Glomerular visceral epithelial cell (primary cell): ENCODE data around the gene CCDC159.
"Not testable (repeated sequence)": the region's sequence is repeated elsewhere in the genome, so short reads cannot be mapped to it uniquely, and the experiment has no call there.

Experiments
- DNase-seq: peaks from one replicate; pipeline ENCODE4 v3.0.0-alpha.2; 2016; ENCODE audit errors: extremely low spot score

Gene CCDC159

GRCh38 chr19:11367528-11367927, 21.2 kb downstream of the CCDC159 start:
- no peak for DNase-seq

DNA sequence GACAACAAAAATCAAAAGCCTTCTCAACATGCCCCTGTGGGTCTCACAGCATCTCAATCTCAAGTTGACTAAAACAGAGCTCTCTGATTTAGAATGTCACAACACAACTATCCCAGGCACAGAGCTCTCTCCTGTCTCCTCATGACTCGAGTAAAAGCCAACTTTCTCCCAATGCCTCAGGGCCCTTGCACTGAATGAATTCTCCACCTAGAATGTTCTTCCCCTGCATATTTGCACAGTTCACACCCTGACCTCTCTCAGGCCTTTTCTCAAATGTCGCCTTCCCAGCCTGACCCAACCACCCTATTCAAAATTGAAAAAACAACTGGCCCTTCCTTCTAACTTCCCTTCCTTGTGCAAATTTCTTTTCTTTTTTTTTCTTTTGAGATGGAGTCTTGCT, 24.4 kb downstream of the CCDC159 start:
- DNase-seq: no peak

DNA sequence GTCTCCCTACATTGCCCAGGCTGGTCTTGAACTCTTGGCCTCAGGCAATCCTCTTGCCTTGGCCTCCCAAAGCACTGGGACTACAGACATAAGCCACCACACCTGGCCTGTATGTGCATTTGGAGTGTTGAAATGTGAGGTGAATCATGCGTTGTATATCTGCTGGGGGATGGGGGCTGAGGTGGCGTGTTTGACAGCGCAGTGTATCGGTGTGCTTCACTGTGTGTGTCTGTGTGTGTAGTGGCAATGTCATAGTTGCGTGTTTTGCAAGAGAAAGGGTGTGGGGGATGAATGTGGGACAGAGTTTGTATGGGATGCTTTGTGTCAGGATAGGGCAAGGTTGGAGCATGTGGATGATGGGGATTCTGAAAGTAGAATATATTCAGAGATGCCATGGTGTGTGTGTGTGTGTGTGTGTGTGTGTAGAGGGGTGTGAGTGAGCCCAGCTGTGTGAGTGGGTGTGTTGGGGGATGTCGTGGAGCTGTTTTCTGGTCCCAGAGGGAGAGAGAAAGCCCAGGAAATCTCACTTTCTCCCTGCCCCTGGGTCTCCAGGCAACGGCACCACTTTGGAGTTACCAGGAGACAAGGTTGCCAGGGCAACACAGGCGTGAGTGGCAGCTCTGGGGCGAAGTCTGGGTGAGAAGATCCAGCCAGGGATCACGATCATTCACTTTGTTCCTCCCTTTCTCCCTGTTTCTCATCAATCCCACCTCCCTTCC, 27.0 kb downstream of the CCDC159 start:
- DNase-seq: no peak

DNA sequence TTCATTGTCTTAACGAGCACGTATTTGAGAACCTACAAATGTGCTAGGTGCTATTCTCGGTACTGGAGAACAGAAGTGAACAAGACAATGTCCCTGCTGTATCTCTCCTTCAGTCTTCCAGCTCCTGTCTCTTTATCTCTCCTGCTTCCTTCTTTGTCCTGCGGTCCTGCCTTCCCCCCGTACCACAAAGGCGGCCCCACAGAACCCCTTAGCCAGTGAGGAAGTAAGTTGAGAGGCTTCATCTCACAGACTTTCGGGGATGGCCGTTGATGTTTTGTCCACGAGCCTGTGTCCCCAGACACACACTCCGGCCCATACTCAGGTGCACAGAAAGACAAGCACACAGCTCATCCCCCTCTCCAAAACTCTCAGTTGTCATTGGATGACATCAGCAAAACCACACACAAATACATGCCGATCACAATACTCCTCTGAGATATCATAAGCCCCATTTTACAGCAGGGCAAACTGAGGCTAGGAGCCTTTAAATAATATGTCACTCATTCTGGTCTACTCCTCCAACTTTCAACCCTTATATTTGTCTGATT, 27.6 kb downstream of the CCDC159 start:
- no peak for DNase-seq

DNA sequence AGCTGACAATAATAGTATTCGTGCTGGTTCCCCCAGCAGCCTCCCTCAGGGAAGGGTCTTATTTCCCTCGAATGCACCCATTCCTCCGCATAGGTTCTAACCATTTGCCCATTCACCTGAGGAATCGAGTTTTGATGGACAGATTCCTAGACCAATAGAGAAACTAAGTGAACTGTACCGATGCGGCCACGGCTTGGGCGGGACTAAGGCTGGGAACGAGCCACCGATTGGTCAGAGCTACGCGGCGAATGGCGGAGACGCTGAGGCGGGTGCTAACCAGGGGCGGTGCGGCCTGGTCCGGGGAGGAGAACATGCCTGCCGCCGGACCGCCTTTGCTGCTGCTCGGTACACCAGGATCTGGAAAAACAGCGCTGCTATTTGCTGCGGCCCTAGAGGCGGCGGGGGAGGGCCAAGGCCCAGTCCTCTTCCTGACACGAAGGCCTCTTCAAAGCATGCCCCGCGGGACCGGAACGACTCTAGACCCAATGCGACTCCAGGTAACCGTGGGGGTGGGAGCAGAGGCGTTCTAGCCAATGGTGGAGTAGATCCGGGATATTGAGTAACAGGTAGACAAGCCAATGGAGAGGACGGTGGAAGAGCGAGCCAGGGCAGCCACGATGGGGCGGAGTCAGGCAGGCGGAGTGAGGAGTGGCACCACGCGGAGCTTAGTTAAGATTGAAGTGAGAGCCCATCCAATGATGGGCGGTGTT, 28.3 kb downstream of the CCDC159 start, which contains the start of gene SWSAP1:
TSS of gene SWSAP1 (plus strand) at position 234 of the 710 bp plus-strand sequence. CDS start at position 249, 15 bp downstream.
- DNase-seq: peak; percentile 100

DNA sequence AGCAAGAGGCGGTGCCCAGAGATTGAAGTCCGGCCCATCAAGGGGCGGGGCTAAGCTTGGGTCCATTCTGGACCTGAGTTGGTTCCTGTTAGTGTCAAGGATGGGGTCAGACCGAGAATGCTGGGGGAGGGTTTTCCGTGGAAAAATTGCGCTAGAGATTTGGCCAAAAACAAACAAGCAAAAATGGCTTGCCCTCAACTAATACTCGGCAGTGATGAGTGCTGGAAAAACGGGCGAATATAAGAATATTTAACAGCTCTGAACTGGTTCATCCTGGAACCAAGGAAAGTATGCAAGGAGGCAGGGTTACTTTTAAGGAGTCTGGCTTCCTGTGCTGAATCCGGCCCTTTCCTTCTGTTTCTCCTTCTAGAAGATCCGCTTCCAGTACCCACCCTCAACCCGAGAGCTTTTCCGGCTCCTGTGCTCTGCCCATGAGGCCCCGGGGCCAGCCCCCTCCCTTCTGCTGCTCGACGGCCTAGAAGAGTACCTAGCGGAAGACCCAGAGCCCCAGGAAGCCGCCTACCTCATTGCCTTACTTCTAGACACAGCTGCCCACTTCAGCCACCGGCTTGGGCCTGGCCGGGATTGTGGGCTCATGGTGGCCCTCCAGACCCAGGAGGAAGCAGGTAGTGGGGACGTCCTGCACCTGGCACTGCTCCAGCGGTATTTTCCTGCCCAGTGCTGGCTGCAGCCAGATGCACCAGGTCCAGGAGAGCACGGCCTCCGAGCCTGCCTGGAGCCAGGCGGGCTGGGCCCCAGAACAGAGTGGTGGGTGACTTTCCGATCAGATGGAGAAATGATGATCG, 29.0 kb downstream of the CCDC159 start:
- peak; percentile 52 for DNase-seq

DNA sequence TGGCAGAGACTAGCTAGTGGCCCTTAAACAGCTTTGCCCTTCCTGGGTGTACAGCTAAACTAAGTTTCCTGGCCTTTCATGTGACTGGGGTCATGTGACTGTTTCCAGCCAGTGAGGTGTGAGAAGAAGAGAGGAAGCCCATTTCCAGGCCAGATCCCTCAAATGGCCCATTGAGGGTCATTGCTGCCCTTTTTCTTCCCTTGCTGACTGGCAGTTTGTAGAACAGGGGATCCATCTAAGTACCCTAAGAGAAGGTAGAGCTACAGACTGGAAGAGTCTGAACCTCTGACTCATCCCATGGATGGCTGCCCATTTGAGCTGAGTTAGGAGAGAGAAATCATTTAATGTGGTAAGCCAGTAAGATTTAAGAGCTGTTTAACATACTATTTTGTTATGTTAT, 30.9 kb downstream of the CCDC159 start:
- peak; percentile 83 for DNase-seq

DNA sequence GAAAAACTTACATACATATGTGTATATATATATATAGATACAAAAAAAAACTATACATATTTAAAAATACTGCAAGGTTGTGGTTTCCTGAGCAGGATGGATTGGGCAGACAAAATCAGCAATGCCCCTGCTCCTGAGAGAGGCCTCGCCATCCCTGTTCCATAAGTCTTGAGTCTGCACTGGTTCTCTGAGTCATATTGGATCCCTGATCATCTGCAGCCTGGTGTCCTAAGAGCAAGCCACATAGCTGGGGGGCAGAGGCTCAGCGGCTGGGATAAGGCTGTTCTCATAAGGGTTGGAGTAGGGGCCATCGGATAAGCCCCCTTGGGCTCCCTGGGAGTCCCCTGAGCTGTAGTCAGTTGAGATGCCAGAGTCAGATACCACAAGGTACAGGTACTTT, 31.4 kb downstream of the CCDC159 start:
- DNase-seq: peak; percentile 27

DNA sequence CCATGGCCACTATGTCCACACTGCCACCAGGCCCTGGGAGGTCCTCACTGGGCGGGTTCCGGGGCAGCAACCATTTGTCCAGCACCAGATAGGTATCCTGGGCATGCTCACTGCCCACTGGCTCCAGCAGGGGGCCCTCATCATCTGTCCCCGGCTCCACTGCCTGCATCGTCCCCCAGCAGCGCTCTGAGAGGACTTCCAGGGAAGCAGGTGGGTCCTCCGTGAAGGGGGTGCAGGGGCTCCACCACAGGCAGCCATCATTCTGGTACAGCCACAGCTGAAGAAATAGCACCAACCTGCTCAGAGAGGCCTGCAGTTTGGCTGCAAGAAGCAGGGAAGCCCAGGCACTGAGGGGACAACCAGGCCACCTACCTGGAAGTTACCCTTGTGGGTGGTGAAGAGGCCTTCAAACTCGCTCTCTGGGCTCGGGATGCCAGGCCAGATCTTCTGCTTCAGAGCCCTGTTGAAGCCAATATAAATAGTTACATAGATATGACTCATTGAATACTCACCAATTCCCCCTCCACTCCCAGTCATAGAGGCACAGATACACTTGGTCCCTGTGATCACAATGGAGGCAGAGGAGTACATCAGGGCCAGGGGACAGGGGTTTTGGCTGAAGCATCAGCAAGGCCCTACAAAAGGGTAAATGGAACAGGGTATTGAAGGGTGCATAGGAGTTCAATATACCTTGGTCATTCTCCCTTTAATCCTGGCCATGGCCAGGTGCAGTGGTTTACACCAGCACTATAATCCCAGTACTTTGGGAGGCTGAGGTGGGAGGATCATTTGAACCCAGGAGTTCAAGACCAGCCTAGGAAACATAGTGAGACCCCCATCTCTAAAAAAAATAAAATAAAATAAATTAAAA, 32.2 kb downstream of the CCDC159 start:
- peak; percentile 76 for DNase-seq

DNA sequence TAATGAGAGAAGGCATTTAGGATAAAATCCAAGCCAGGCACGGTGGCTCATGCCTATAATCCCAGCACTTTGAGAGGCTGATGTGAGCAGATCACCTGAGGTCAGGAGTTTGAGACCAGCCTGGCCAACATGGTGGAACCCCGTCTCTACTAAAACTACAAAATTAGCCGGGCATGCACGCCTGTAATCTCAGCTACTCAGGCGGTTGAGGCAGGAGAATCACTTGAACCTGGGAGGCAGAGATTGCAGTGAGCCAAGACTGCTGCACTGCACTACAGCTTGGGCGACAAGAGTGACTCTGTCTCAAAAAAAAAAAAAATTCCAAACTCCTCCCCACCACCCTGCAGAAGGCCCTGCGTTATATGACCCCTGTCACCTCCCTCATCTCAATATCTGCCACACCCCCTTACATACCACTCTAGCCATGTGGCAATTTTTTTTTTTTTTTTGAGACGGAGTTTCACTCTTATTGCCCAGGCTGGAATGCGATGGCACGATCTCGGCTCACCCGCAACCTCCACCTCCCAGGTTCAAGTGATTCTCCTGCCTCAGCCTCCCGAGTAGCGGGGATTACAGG, 33.0 kb downstream of the CCDC159 start:
- not testable (repeated sequence) for DNase-seq

DNA sequence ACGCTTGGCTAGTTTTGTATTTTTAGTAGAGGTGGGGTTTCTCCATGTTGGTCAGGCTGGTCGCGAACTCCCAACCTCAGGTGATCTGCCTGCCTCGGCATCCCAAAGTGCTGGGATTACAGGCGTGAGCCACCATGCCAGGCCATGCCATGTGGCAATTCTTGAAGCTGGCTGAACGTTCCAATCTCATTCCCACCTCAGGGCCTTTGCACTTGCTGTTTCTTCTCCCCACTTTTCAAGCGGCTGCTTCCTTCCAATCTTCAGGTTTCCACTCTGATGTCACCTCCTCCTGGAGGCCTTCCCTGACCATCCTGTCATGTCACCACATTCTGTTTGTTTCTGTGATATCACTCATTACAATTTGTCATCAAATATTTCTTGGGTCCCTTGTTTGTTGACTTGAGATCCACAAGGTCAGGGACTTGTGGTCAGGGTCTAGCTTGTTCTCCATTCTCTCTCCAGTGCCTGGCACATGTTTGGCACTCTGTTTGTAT, 33.6 kb downstream of the CCDC159 start:
- no peak for DNase-seq

- DNase-seq: peak; percentile 99
Observed at GRCh38 chr19:11380653-11381537, 34.6 kb downstream of the CCDC159 start.

- DNase-seq: peak; percentile 43
Observed at GRCh38 chr19:11382898-11383705, 36.8 kb downstream of the CCDC159 start.

DNA sequence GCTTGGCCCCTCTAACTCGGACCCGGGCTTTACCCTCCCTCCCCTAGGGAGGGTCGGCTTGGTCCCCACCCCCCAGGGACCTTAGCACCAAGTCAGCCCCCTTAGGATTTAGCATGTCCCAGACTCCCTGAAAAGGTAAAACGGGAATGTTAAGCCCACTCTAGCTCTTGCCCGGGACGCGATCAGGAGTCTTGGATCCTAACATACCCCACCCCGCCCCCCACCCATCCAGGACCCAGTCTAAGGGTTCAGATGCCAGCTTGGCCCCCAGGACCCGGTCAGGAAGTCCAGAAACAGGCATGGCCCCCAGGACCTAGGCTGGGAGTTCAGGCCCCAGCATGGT, 37.4 kb downstream of the CCDC159 start:
- DNase-seq: no peak

DNA sequence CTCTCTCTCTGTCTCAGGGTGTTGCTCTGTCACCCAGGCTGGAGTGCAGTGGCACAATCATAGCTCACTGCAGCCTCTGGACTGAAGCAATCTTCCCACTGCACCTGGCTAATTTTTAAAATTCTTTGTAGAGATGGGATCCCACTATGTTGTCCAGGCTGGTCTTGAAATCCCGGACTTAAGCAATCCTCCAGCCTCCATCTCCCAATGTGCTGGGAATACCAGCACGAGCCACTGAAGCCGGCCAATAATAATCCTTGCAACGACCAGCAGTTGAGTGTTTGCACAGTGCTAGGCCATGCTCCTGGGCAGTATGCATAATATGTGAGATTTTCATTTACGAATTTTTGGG, 38.4 kb downstream of the CCDC159 start:
- no peak for DNase-seq

DNA sequence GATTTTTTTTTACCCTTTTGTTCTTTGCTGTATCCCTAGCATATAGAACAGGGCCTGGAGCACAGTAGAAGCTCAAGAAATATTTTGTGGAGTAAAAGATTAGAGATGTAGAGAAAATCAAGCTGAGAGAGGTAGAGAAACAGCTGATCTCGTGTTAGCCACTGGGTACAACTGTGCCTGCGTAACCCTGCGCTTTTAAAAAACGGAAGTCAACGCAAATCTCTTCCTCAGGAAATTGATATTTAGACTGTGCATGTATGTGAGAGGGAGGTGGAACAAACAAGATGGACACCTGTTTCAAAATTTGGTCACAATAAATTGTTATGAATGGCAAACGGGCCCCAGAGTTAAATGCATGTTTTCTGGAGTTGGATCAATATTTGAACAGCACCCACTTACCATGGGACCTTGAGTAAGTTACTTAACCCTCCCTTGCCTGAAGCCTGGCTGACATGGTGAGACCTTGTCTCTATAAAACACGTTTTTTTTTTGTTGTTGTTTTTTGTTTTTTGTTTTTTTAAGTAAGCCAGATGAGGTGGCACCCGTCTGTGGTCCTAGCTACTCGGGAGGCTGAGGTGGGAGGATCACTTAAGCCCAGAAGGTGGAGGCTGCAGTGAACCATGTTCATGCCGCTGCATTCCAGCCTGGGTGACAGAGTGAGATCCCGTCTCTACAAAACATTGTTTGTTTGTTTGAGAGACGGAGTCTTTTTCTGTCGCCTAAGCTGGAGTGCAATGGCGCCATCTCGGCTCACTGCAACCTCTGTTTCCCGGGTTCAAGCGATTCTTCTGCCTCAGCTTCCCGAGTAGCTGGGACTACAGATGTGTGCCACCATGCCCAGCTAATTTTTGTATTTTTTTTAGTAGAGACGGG, 41.1 kb downstream of the CCDC159 start:
- no peak for DNase-seq

DNA sequence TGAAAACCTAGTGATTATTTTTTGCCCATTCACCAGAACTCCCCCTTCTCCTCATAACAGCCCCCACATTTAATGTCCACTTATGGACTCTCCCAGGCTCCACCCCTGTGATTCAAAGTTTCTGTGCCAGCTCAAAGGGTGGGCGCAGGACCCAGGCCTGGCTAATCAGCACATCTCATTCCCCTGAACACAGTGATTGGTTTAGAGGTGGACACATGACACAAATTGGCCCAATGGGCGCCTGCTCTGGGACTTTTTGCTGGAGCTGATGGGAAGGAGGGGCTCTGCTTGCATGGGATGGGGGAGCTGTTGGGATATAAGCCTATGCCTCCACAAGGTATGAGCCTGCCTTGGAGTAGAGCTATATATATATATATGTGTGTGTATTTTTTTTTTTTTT, 44.0 kb downstream of the CCDC159 start:
- DNase-seq: no peak
